PC-9 (cell line): Measurements from ENCODE around the gene ARID2. TPM values are rescaled to one million over a fixed set of nuclear protein-coding genes. Genes with fewer than 3 reads are reported as not detected.

ENCODE experiments used
- BruUV-seq: library from RNA; stranded (reverse); fragments of 400-500 nt; replicated peaks from 2 replicates; lab custom pipeline; 2021; lab: Mats Ljungman, UMichigan
- CTCF ChIA-PET: fragments of 300-600 bp; sonication (Branson Sonifier 250); formaldehyde crosslinking; loops from one replicate; lab custom pipeline; 2022; ENCODE audit warnings: antibody characterized with exemption; lab: Charles Lee
- POLR2A ChIA-PET: fragments of 300-600 bp; sonication (Branson Sonifier 250); formaldehyde crosslinking; loops from one replicate; lab custom pipeline; 2022; ENCODE audit warnings: antibody characterized with exemption; ENCODE audit not compliant: unreplicated experiment; lab: Charles Lee
- DNase-seq, 2 experiments: peaks; one replicate each; pipeline versions ENCODE4 v3.0.0 to v3.0.0-alpha.2; 2015 to 2022; ENCODE audit warnings: mixed read lengths in 1 of 2
- H2AFZ ChIP-seq: fragments of 200-600 bp; sonication (generic); 2 replicates; pipeline ENCODE4 v1.8.1; 2017; ENCODE audit warnings: antibody characterized with exemption
- H3F3A ChIP-seq: fragments of 200-600 bp; sonication (generic); 2 replicates; pipeline ENCODE4 v1.8.1; 2017; ENCODE audit warnings: antibody characterized with exemption, mild to moderate bottlenecking, low read depth; ENCODE audit not compliant: insufficient read depth
- H3K27ac ChIP-seq: fragments of 200-600 bp; sonication (generic); 2 replicates; pipeline ENCODE4 v1.6.1; 2016; ENCODE audit warnings: mixed run types
- H3K27me3 ChIP-seq: fragments of 200-600 bp; sonication (generic); 2 replicates; pipeline ENCODE4 v1.6.1; 2016; ENCODE audit warnings: low read depth, mixed run types; ENCODE audit not compliant: insufficient read depth
- H3K36me3 ChIP-seq: fragments of 200-600 bp; sonication (generic); 2 replicates; pipeline ENCODE4 v1.6.1; 2016; ENCODE audit warnings: low read depth, mixed run types
- H3K4me1 ChIP-seq: fragments of 200-600 bp; sonication (generic); replicated peaks from 2 replicates; pipeline ENCODE4 v1.6.1; 2016; ENCODE audit warnings: mixed run types; ENCODE audit not compliant: insufficient read depth
- H3K4me2 ChIP-seq: fragments of 200-600 bp; sonication (generic); 2 replicates; pipeline ENCODE4 v1.6.1; 2017; ENCODE audit warnings: mixed run types
- H3K4me3 ChIP-seq: fragments of 200-600 bp; sonication (generic); 2 replicates; pipeline ENCODE4 v1.6.1; 2016; ENCODE audit warnings: mixed run types
- H3K79me2 ChIP-seq: fragments of 200-600 bp; sonication (generic); 2 replicates; pipeline ENCODE4 v1.6.1; 2017; ENCODE audit warnings: low read depth, mixed run types
- H3K9me2 ChIP-seq: fragments of 200-600 bp; sonication (generic); 2 replicates; pipeline ENCODE4 v1.8.1; 2017; ENCODE audit warnings: mild to moderate bottlenecking; ENCODE audit not compliant: insufficient read depth
- H3K9me3 ChIP-seq: fragments of 200-600 bp; sonication (generic); 2 replicates; pipeline ENCODE4 v1.8.1; 2016; ENCODE audit warnings: low read depth; ENCODE audit not compliant: insufficient read depth
- H4K20me1 ChIP-seq: fragments of 200-600 bp; sonication (generic); 2 replicates; pipeline ENCODE4 v1.8.1; 2017; ENCODE audit not compliant: insufficient read depth
- CTCF ChIP-seq: fragments of 200-600 bp; sonication (generic); conservative IDR thresholded peaks from 2 replicates; pipeline ENCODE4 v1.6.1; 2017; ENCODE audit warnings: mixed run types, antibody characterized with exemption, mild to moderate bottlenecking, moderate library complexity
- EZH2 ChIP-seq: fragments of 200-600 bp; sonication (generic); IDR thresholded peaks from 2 replicates; pipeline ENCODE4 v1.8.0; 2017; ENCODE audit warnings: antibody characterized with exemption, low read depth
- intact Hi-C: fragments of 100-400 bp; cut with micrococcal nuclease; formaldehyde crosslinking; loops from one replicate; pipeline ENCODE4 v1.10.0; 2022; ENCODE audit not compliant: unreplicated experiment
- total RNA-seq: library from RNA; stranded (reverse); gene quantifications from 2 replicates; pipeline ENCODE4 v1.2.3, GENCODE V29; 2021

The ARID2 gene
- total RNA-seq, 1 experiment from 2014 or later = 24.6 TPM

- Histone ChIP-seq H4K20me1 (no peaks in the 10 kb centered on the region), H3K27me3 (no peaks in the 10 kb centered on the region), H3K27ac (peak overlapping the region; percentile 91), H3K9me2 (no peaks in the 10 kb centered on the region), H3K4me3 (peak overlapping the region; percentile 98), H3K4me1 (peaks cover 31% of the 10 kb centered on the region), H3K79me2 (peaks cover 69% of the 10 kb centered on the region), H3K36me3 (no peaks in the 10 kb centered on the region), H3F3A (peaks cover 20% of the 10 kb centered on the region), H2AFZ (peak overlapping the region; percentile 82), H3K4me2 (peak overlapping the region; percentile 50), H3K9me3 (no peaks in the 10 kb centered on the region)
- no TSS peak for BruUV-seq
- CTCF ChIA-PET = interaction anchor here (0.6 kb wide), 3 partner anchors 68 to 1826 kb away, joined by 3 read pairs; no protein-coding TSS in a partner anchor
- POLR2A ChIA-PET = interaction anchor here (0.6 kb wide), 1 partner anchor 29 kb away, joined by 3 read pairs; no protein-coding TSS in a partner anchor
- TF ChIP-seq CTCF (no peak), EZH2 (no peak)
- intact Hi-C loops = no loop called here
- no peak for DNase-seq
Observed at GRCh38 chr12:45730084-45730347, 510 bp downstream of the ARID2 start.

- POLR2A ChIA-PET = interaction anchor here (0.6 kb wide), 1 partner anchor 29 kb away, joined by 3 read pairs; no protein-coding TSS in a partner anchor
Observed at GRCh38 chr12:45730348-45731189, 1.1 kb downstream of the ARID2 start.

More at GRCh38 chr12:45730348-45731189, 1.1 kb downstream of the ARID2 start:
- Histone ChIP-seq H2AFZ (peak overlapping the region; percentile 88), H4K20me1 (no peaks in the 10 kb centered on the region), H3K79me2 (peaks cover 67% of the 10 kb centered on the region), H3F3A (peaks cover 20% of the 10 kb centered on the region), H3K27ac (peak overlapping the region; percentile 91), H3K9me2 (no peaks in the 10 kb centered on the region), H3K4me3 (peak overlapping the region; percentile 98), H3K4me2 (peak overlapping the region; percentile 92), H3K9me3 (no peaks in the 10 kb centered on the region), H3K36me3 (no peaks in the 10 kb centered on the region), H3K27me3 (no peaks in the 10 kb centered on the region), H3K4me1 (peaks cover 28% of the 10 kb centered on the region)
- no TSS peak for BruUV-seq
- peak; percentile 41 to 61 for DNase-seq
- intact Hi-C loops = no loop called here
- CTCF ChIA-PET = interaction anchor here (0.6 kb wide), 3 partner anchors 68 to 1827 kb away, joined by 3 read pairs; no protein-coding TSS in a partner anchor
- TF ChIP-seq EZH2 (no peak), CTCF (no peak)
